HG02588 (cell line): ENCODE results near the gene PREPL.
"Not testable (repeated sequence)": the region's sequence is repeated elsewhere in the genome, so short reads cannot be mapped to it uniquely, and the experiment has no call there.

Experiments
- ATAC-seq: cut with Tn5 transposase; IDR thresholded peaks from one replicate; pipeline ENCODE4 v1.9.1; 2021; ENCODE audit warnings: mild to moderate bottlenecking, moderate library complexity; ENCODE audit not compliant: unreplicated experiment

PREPL gene

DNA sequence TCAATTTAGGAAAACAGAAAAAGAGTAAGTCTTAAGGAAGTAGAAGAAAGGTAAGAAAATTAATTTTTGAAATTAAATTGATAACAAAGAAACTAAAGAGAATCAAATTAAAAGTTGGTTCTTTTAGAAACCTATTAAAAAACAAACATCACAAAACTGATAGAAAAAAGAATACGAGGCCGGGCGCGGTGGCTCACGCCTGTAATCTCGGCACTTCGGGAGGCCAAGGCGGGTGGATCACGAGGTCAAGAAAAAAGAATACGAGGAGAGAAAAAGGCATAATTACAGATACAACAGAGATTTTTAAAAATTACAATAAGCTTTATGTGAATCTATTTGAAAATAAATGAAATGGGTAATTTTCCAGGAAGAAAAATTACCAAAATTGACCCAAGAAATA is 11.8 kb downstream of the PREPL start:
- ATAC-seq = no peak

- ATAC-seq = no peak
Measured at GRCh38 chr2:44348400-44348799, 12.9 kb downstream of the PREPL start.

DNA sequence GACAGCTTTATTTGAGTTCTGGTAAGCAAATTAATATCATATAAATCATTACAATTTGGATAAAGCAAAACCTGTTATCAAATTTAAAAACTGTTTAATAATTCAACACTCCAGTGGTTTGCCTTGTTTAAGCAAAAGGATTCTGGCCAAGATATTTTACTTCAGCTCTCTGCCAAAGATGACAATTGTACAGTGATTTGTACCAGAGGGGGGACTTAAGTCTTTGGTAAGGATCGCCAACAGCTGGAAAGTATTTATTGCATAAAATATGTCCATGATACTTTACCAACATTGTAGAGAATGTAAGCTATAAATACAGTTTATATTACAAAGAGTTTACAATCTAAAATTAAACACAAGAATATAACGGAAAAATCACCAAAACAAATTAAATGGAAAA is 13.8 kb downstream of the PREPL start:
- no peak for ATAC-seq

- ATAC-seq = no peak
Measured at GRCh38 chr2:44342854-44343253, 18.4 kb downstream of the PREPL start.

GRCh38 chr2:44335806-44336538 is 25.3 kb downstream of the PREPL start:
- ATAC-seq = no peak

GRCh38 chr2:44333994-44334393 is 27.3 kb downstream of the PREPL start:
- ATAC-seq = no peak

DNA sequence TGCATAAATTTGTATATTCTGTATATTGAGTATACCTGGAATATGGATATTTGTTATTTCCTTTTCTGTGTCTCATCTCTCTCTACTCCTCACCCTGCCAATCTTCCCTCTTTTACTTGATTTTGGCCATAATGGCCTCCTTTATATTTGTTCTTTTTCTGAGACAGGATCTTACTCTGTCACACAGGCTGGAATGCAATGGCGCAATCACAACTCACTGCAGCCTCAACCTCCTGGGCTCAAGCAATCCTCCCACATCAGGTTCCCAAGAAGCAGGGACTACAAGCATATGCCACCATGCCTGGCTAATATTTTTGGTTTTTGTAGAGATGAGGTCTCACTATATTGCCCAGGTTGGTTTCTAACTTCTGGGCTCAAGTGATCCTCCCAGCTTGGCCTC is 30.5 kb downstream of the PREPL start:
- no peak for ATAC-seq

DNA sequence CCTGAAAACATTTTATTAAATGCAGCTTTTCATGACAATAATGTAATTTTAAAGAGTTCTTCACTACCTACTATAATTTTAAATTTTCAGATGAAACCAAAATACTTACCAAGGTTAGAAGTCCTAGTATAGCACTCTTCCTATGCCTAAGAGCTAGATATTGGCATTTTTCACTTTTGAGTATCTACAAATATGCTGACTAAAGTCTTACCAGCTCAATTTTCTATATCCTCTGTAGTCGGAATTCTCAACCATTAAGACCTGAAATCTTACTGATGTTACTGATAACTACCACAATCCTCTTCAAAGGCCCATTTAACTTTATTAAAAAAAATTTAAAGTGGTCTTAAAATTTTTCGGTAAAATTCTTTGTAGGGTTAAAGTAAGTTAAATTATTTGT is 32.0 kb downstream of the PREPL start:
- ATAC-seq = no peak

- ATAC-seq = no peak
Measured at GRCh38 chr2:44328750-44329149, 32.5 kb downstream of the PREPL start.

DNA sequence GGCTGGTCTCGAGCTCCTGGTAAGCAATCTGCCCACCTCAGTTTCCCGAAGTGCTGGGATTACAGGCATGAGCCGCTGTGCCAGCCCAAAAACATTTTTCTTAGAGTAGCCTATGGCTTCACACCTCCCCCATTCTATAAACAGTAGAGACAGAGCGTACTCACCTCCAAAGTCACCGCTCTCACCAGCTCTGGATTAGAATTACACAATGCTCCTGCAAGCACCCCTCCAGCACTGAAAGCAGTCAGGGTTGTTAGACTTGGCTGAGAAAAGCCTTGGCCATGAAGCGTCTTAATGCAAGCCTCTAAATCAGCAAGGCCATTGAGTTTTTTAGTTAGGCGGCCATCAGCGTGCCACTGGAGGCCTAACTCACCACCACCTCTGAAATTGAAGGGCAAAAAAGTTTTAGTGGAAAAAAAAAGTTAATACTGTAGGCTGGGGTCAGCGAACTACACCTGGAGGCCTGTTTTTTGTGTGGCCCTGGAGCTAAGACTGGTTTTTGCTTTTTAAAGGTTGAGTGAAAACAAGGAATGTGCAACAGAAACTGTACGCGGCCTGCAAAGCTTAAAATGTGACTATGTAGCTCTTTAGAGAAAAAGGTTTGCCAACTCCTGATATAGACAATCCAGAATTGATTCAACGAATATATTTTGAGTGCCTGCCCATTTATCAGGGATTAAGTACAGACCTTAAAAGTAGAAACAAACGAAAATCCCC is 34.6 kb downstream of the PREPL start:
- ATAC-seq = no peak

DNA sequence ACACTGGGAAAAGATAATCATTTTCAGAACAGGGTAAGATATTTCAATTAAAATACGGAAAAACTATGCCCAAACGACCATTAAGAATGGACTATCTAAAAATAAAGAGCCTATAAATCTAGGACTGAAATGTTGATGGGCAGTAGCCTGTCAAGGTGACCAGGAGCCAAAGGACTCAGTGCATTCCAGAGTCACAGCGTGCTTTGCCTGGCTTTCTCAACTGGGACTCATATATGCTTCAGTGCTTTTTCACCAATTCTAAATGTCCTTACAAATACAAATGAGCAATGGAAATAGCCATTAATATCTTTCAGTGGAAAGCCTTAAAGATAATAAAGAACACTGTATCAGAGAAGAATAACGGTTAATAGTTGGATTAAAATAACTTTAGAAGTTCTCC is 35.4 kb downstream of the PREPL start:
- ATAC-seq = no peak

DNA sequence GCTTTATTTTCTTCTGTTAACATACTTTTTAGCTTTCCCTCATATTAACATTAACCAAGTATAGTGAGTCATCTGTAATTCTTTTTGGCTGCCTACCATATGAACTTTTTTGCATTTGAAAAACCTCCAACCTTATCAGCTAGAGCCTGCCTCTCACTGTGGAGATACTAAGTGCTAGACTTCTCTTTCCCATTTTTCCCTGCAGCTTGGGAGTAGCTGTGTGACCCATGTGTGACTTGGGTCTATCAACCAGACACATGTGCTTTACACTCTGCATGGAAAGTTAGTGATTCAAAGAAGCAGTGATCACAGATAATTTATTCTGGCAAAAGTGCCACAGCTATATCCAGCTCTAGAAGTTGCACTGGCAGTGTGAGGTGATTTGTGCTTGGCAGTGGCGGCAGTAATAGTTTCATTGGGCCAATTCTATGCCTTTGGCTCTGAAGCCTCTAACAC is 36.3 kb downstream of the PREPL start:
- no peak for ATAC-seq

GRCh38 chr2:44321360-44321759 is 39.9 kb downstream of the PREPL start:
- ATAC-seq = no peak

DNA sequence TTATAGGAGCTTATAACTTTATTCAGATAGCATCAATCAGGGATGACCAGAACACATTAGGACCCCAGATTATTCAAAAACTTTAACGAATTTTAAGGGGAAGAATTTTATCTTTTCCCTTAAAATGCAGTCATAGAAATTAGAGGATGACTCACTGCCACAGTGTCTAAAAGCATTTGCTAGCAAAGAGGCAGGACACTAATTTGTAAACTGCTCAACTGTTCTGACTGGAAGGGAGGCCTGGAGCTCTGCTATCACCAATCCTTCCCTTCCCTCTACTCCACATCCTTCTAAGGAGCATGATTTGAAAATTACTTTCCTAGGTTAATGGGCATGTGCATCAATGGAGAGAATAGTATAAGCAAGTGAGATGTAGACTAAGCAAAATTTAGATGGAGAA is 40.5 kb downstream of the PREPL start:
- no peak for ATAC-seq

- ATAC-seq = no peak
Measured at GRCh38 chr2:44315945-44316344, 45.3 kb downstream of the PREPL start.

GRCh38 chr2:44314362-44314761 is 46.9 kb downstream of the PREPL start:
- ATAC-seq = no peak

GRCh38 chr2:44310287-44310686 is 51.0 kb downstream of the PREPL start:
- ATAC-seq = no peak

DNA sequence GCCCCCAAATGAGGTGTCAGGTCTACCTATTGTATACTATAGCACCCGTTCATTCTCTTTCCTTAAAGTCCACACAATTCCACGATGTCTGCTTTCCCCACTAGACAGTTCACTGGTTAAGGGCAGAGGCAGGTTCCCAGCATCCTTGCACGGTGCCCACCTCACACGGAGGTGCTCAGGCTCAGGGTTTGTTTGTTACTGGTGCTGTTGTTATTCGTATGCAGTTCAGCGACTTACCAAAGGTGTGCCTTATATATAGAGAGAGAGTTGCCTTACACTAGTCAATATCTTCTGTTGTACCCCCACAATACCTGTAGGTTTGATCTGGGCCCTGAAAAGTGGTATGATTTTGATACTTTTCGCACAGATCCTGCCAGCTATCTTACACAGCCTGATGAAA is 55.4 kb downstream of the PREPL start:
- no peak for ATAC-seq

GRCh38 chr2:44304258-44304657 is 57.0 kb downstream of the PREPL start:
- no peak for ATAC-seq

DNA sequence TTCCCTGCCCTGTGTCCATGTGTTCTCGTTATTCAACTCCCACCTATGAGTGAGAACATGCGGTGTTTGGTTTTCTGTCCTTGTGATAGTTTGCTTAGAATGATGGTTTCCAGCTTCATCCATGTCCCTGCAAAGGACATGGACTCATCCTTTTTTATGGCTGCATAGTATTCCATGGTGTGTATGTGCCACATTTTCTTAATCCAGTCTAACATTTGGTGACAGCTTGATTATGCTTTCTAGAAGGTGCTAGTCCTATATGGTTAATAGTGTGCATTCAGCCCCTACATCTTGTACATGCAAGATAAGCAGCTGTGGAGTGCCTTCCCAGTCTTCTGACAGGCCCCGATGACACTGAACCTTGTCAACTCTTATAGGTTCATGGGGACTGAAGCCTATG is 57.5 kb downstream of the PREPL start:
- ATAC-seq = not testable (repeated sequence)

DNA sequence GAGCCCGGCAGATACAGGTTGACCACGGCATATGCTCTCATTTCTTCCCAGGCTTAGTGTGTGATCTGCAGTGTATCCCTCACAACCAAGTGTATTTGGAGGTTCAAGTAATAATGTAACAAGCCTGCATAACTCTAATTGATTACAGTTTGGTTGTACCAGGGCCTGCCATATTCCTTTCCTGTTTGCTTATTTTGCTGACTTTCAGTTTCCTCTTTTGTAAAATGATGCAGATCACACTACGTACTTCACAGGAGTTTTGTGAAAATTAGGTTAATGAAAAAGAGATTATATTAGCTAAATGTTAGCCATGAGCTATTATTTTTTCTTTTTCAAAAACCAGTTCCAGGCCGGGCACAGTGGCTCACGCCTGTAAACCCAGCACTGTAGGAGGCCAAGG is 60.2 kb downstream of the PREPL start:
- no peak for ATAC-seq

GRCh38 chr2:44299635-44300034 is 61.7 kb downstream of the PREPL start:
- ATAC-seq = no peak

GRCh38 chr2:44297431-44297830 is 63.9 kb downstream of the PREPL start:
- ATAC-seq = no peak
